GM12878 (cell line): Measurements from ENCODE around the gene CHST5. TPM values are rescaled to one million over a fixed set of nuclear protein-coding genes. Genes with fewer than 3 reads are reported as not detected.

Experiments
- ATF7 ChIP-seq: fragments of 450-650 bp; IDR thresholded peaks from 2 replicates; pipeline ENCODE4 v1.6.1; 2016; ENCODE audit warnings: low read depth, mild to moderate bottlenecking
- DPF2 ChIP-seq: fragments of 450-650 bp; IDR thresholded peaks from 2 replicates; pipeline ENCODE4 v1.6.1; 2017; ENCODE audit warnings: mild to moderate bottlenecking
- EED ChIP-seq: sonication (generic); IDR thresholded peaks from 2 replicates; pipeline ENCODE4 v1.6.1; 2016; ENCODE audit warnings: antibody characterized with exemption, low read depth
- ESRRA ChIP-seq: IDR thresholded peaks from 2 replicates; pipeline ENCODE4 v1.6.1; 2012; ENCODE audit warnings: mild to moderate bottlenecking, low read length, improper control_type of control experiment
- ETV6 ChIP-seq, 2 experiments: fragments of 450-650 bp in 1 of 2; IDR thresholded peaks in 1 of 2; conservative IDR thresholded peaks in 1 of 2; 2 replicates each; pipeline ENCODE4 v1.6.1; 2014; ENCODE audit warnings: antibody characterized with exemption in 1 of 2, borderline replicate concordance in 1 of 2, low read depth in 1 of 2, mild to moderate bottlenecking in 1 of 2, moderate library complexity in 1 of 2
- GATAD2B ChIP-seq: fragments of 450-650 bp; conservative IDR thresholded peaks from 2 replicates; pipeline ENCODE4 v1.6.1; 2017; ENCODE audit warnings: low read depth, mild to moderate bottlenecking, moderate library complexity
- HDAC6 ChIP-seq: fragments of 200-600 bp; sonication (generic); IDR thresholded peaks from one replicate; pipeline ENCODE4 v1.8.0; 2017; ENCODE audit warnings: antibody characterized with exemption; ENCODE audit not compliant: unreplicated experiment
- IKZF1 ChIP-seq: fragments of 450-650 bp; conservative IDR thresholded peaks from 2 replicates; pipeline ENCODE4 v1.6.1; 2017; ENCODE audit warnings: antibody characterized with exemption, mild to moderate bottlenecking
- IKZF2 ChIP-seq, 2 experiments: fragments of 450-650 bp; IDR thresholded peaks; 2 replicates each; pipeline ENCODE4 v1.6.1; 2017; ENCODE audit warnings: mild to moderate bottlenecking in 2 of 2, moderate library complexity in 2 of 2
- MYB ChIP-seq: fragments of 150-350 bp; IDR thresholded peaks from 2 replicates; pipeline ENCODE4 v1.6.1; 2014; ENCODE audit warnings: mild to moderate bottlenecking, low read depth, low read length, borderline replicate concordance
- NR2C1 ChIP-seq: fragments of 450-650 bp; IDR thresholded peaks from 2 replicates; pipeline ENCODE4 v1.6.1; 2017; ENCODE audit warnings: antibody characterized with exemption, mild to moderate bottlenecking, moderate library complexity
- POU2F2 ChIP-seq: IDR thresholded peaks from 3 replicates; pipeline ENCODE4 v1.6.1; 2011; ENCODE audit warnings: low read depth, mild to moderate bottlenecking, low read length, borderline replicate concordance
- RFX5 ChIP-seq: IDR thresholded peaks from 2 replicates; pipeline ENCODE4 v1.6.1; 2011; ENCODE audit warnings: low read depth, low read length, improper control_type of control experiment
- SKIL ChIP-seq: fragments of 450-650 bp; IDR thresholded peaks from 2 replicates; pipeline ENCODE4 v1.6.1; 2017; ENCODE audit warnings: mild to moderate bottlenecking, low read depth, inconsistent platforms; ENCODE audit not compliant: poor library complexity, severe bottlenecking
- SMC3 ChIP-seq: IDR thresholded peaks from 2 replicates; pipeline ENCODE4 v1.6.1; 2011; ENCODE audit warnings: low read length, improper control_type of control experiment, borderline replicate concordance
- SPI1 ChIP-seq: IDR thresholded peaks from 2 replicates; pipeline ENCODE4 v1.6.1; 2011; ENCODE audit warnings: low read depth, mild to moderate bottlenecking, low read length, moderate library complexity, borderline replicate concordance; ENCODE audit not compliant: insufficient read depth
- SREBF1 ChIP-seq: IDR thresholded peaks from 2 replicates; pipeline ENCODE4 v1.6.1; 2012; ENCODE audit warnings: mild to moderate bottlenecking, low read length
- SREBF2 ChIP-seq: IDR thresholded peaks from 2 replicates; pipeline ENCODE4 v1.6.1; 2012; ENCODE audit warnings: mild to moderate bottlenecking, low read length
- SRF ChIP-seq, 2 experiments: IDR thresholded peaks; 2 replicates each; pipeline ENCODE4 v1.6.1; 2011; ENCODE audit warnings: low read depth in 2 of 2, low read length in 2 of 2, mild to moderate bottlenecking in 1 of 2, moderate library complexity in 1 of 2
- ZBTB4 ChIP-seq: fragments of 450-650 bp; formaldehyde crosslinking; IDR thresholded peaks from 2 replicates; pipeline ENCODE4 v1.4.0; 2022; ENCODE audit warnings: mild to moderate bottlenecking, moderate library complexity
- ZNF217 ChIP-seq: fragments of 450-650 bp; IDR thresholded peaks from 2 replicates; pipeline ENCODE4 v1.6.1; 2017; ENCODE audit warnings: antibody characterized with exemption, mild to moderate bottlenecking
- ZNF384 ChIP-seq: IDR thresholded peaks from 2 replicates; pipeline ENCODE4 v1.6.1; 2012; ENCODE audit warnings: low read depth, mild to moderate bottlenecking, low read length, improper control_type of control experiment, borderline replicate concordance
- polyA plus RNA-seq, 11 experiments: library from polyadenylated mRNA; depleted of rRNA in 4 of 11; unstranded in 6 of 11; stranded (reverse) in 5 of 11; fragments of >200 nt; fragmentation: Nextera tagmentation in 4 of 11; fragmentation: Illumina TruSeq in 1 of 11; extraction: Ambion mirVana in 4 of 11; extraction: Trizol in 1 of 11; gene quantifications; 1 replicate in 1 of 11; 2 replicates in 10 of 11; pipeline versions ENCODE4 v1.2.1 to v1.2.3, GENCODE V29; 2011 to 2016; ENCODE audit warnings: inconsistent platforms in 2 of 11, missing spikeins in 2 of 11, low read depth in 1 of 11
- total RNA-seq, 4 experiments: library from RNA; depleted of rRNA in 3 of 4; stranded (reverse); fragments of >200 nt in 3 of 4; fragmentation: Illumina TruSeq in 1 of 4; extraction: Trizol in 1 of 4; gene quantifications; 2 replicates each; pipeline versions ENCODE4 v1.2.1 to v1.2.3, GENCODE V29; 2013 to 2021
- TF ChIP-seq, protein P1 (sequence below): fragments of 450-650 bp; IDR thresholded peaks from 2 replicates; pipeline ENCODE4 v1.6.1; 2017; ENCODE audit warnings: mild to moderate bottlenecking, moderate library complexity

The CHST5 gene
- total and polyA plus RNA-seq, 10 of the 15 experiments (the other 5 are each of a cell fraction or from before 2014, with no cell fraction given): 0.04 to 0.43 (median 0.14) TPM; not detected in 6

DNA sequence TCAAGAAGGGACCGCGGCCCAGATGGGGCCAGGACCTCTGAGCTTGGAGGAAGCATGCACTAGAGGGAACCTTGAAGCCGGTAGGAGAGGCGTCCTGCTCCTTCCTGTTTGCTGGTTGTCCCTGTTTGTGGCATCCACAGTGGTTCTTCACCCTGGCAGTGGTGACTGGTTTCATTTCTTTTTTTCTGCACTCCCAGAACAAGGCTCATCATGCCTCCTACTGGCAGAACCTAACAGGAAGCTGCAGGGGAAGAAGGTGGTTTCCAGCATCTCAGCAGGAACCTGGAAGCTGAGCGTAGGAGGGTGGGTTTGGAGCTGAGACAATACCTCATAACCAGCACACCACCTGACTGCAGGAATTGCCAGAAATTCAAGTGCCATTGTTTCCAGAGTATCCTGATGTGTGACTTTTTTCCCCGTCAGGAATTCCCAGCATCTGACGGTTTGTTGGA, 14.3 kb upstream of the CHST5 start (continued):
- TF ChIP-seq ZBTB4 (no peak), HDAC6 (no peak), IKZF1 (peak; percentile 90), EED (peak; percentile 93), ATF7 (no peak), SMC3 (peak; percentile 45; the same call in 1 of the 2 replicates), SREBF2 (no peak), ZNF217 (no peak), ESRRA (no peak), RFX5 (no peak), SREBF1 (no peak), POU2F2 (no peak), GATAD2B (peak; percentile 67), SRF (IDR thresholded peaks at IDR 0.05; ENCODE audit: low read depth in 2 of 2, low read length in 2 of 2) (no peak), SKIL (no peak), ETV6 (conservative IDR thresholded peaks at IDR 0.05 in 1 of 2, IDR thresholded peaks at IDR 0.05 in 1 of 2; ENCODE audit: borderline replicate concordance in 1 of 2, low read depth in 1 of 2) (peak in 1 of 2 experiments; percentile 52; a peak in 2 of 4 replicates), IKZF2 (IDR thresholded peaks at IDR 0.05) (peak; percentile 84 to 85), DPF2 (0 out of 2 replicates have a peak, but pooled peaks have one; percentile 29), MYB (no peak), NR2C1 (no peak), ZNF384 (no peak; the same call in 1 of the 2 replicates), SPI1 (peak; percentile 77; the same call in 1 of the 2 replicates)
- TF ChIP-seq, protein P1, sequence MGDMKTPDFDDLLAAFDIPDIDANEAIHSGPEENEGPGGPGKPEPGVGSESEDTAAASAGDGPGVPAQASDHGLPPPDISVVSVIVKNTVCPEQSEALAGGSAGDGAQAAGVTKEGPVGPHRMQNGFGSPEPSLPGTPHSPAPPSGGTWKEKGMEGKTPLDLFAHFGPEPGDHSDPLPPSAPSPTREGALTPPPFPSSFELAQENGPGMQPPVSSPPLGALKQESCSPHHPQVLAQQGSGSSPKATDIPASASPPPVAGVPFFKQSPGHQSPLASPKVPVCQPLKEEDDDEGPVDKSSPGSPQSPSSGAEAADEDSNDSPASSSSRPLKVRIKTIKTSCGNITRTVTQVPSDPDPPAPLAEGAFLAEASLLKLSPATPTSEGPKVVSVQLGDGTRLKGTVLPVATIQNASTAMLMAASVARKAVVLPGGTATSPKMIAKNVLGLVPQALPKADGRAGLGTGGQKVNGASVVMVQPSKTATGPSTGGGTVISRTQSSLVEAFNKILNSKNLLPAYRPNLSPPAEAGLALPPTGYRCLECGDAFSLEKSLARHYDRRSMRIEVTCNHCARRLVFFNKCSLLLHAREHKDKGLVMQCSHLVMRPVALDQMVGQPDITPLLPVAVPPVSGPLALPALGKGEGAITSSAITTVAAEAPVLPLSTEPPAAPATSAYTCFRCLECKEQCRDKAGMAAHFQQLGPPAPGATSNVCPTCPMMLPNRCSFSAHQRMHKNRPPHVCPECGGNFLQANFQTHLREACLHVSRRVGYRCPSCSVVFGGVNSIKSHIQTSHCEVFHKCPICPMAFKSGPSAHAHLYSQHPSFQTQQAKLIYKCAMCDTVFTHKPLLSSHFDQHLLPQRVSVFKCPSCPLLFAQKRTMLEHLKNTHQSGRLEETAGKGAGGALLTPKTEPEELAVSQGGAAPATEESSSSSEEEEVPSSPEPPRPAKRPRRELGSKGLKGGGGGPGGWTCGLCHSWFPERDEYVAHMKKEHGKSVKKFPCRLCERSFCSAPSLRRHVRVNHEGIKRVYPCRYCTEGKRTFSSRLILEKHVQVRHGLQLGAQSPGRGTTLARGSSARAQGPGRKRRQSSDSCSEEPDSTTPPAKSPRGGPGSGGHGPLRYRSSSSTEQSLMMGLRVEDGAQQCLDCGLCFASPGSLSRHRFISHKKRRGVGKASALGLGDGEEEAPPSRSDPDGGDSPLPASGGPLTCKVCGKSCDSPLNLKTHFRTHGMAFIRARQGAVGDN: no peak
